Thyroid gland (tissue), 4 donors: ENCODE results near the gene GRIK5. TPM values are rescaled to one million over a fixed set of nuclear protein-coding genes. Genes with fewer than 3 reads are reported as not detected.

Experiments used
- DNase-seq, 2 donors: peaks; one replicate each; pipeline ENCODE4 v3.0.0-alpha.2; 2019
- H3K27ac ChIP-seq, 3 donors: fragments of 200-600 bp; sonication (generic); 1 replicate in 2 of 3; 2 replicates in 1 of 3; pipeline ENCODE4 v1.5.1; 2016 to 2019; ENCODE audit warnings: mild to moderate bottlenecking in 1 of 3, moderate library complexity in 1 of 3
- H3K27me3 ChIP-seq: fragments of 200-600 bp; sonication (generic); one replicate; pipeline ENCODE4 v1.5.1; 2019
- H3K36me3 ChIP-seq, 2 donors: fragments of 200-600 bp; sonication (generic); one replicate each; pipeline ENCODE4 v1.5.1; 2016 to 2019
- H3K4me1 ChIP-seq, 2 donors: fragments of 200-600 bp; sonication (generic); one replicate each; pipeline ENCODE4 v1.5.1; 2017 to 2019
- H3K4me3 ChIP-seq, 3 donors: fragments of 200-600 bp; sonication (generic); replicated peaks in 1 of 3; 1 replicate in 2 of 3; 2 replicates in 1 of 3; pipeline ENCODE4 v1.5.1; 2016; ENCODE audit warnings: mild to moderate bottlenecking in 1 of 3
- H3K9me3 ChIP-seq: fragments of 200-600 bp; sonication (generic); one replicate; pipeline ENCODE4 v1.5.1; 2017
- POLR2A ChIP-seq, 2 donors: fragments of 450-650 bp; IDR thresholded peaks; one replicate each; pipeline ENCODE4 v1.6.1; 2017; ENCODE audit warnings: antibody characterized with exemption in 2 of 2, mild to moderate bottlenecking in 2 of 2, moderate library complexity in 1 of 2
- WGBS, 2 donors: methylation state at CpG; one replicate each; pipeline ENCODE4 v1.1.5; 2017; 5-methylcytosine and 5-hydroxymethylcytosine counted together
- intact Hi-C: fragments of 100-400 bp; cut with DNase I; formaldehyde crosslinking; loops from one replicate; pipeline ENCODE4 v1.15.1; 2023
- total RNA-seq, 4 donors: library from RNA; depleted of rRNA; stranded (reverse); fragments of >200 nt; gene quantifications; one replicate each; pipeline ENCODE4 v1.2.3, GENCODE V29; 2016
- TF ChIP-seq, protein P1 (sequence below), 6 experiments: fragments of 200-600 bp in 3 of 6; fragments of 450-650 bp in 3 of 6; sonication (generic) in 3 of 6; IDR thresholded peaks; one replicate each; pipeline ENCODE4 v1.5.1; 2016 to 2019; ENCODE audit warnings: antibody characterized with exemption in 6 of 6, mild to moderate bottlenecking in 2 of 6, inconsistent platforms in 1 of 6, moderate library complexity in 1 of 6

The GRIK5 gene
- total RNA-seq, 4 donors from 2014 or later = 12.0 to 24.2 (median 20.1) TPM

DNA sequence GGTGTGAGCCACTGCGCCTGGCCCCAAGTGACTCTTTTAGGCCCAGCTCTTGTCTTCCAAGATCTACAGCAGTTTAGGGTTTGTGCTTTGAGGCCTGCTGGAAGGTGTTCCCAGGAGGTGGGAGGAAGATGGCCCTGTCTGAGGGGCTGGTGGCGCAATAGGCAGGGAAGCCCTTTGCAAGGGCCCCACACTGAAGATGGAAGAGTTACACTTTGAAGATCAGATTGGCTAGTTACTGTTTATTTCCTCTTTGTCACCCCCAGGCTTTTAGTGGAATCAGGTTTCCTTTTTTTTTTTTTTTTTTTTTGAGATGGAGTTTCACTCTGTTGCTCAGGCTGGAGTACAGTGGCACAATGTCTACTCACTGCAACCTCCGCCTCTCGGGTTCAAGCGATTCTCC is 109.0 kb downstream of the GRIK5 start:
- Histone ChIP-seq H3K9me3 (no peaks in the 10 kb centered on the region), H3K36me3 (peaks cover 6 to 9% of the 10 kb centered on the region in 2 donors), H3K4me3 (no peak overlapping the region), H3K27ac (no peak overlapping the region), H3K27me3 (no peaks in the 10 kb centered on the region), H3K4me1 (peaks cover 6 to 13% of the 10 kb centered on the region in 2 donors)
- WGBS, 2 donors = 96 to 97% methylated on average over 5 of the region's 5 CpGs
- intact Hi-C loops = no loop called here
- TF ChIP-seq, protein P1, sequence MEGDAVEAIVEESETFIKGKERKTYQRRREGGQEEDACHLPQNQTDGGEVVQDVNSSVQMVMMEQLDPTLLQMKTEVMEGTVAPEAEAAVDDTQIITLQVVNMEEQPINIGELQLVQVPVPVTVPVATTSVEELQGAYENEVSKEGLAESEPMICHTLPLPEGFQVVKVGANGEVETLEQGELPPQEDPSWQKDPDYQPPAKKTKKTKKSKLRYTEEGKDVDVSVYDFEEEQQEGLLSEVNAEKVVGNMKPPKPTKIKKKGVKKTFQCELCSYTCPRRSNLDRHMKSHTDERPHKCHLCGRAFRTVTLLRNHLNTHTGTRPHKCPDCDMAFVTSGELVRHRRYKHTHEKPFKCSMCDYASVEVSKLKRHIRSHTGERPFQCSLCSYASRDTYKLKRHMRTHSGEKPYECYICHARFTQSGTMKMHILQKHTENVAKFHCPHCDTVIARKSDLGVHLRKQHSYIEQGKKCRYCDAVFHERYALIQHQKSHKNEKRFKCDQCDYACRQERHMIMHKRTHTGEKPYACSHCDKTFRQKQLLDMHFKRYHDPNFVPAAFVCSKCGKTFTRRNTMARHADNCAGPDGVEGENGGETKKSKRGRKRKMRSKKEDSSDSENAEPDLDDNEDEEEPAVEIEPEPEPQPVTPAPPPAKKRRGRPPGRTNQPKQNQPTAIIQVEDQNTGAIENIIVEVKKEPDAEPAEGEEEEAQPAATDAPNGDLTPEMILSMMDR (IDR thresholded peaks at IDR 0.05) = no peak
- DNase-seq = no peak

DNA sequence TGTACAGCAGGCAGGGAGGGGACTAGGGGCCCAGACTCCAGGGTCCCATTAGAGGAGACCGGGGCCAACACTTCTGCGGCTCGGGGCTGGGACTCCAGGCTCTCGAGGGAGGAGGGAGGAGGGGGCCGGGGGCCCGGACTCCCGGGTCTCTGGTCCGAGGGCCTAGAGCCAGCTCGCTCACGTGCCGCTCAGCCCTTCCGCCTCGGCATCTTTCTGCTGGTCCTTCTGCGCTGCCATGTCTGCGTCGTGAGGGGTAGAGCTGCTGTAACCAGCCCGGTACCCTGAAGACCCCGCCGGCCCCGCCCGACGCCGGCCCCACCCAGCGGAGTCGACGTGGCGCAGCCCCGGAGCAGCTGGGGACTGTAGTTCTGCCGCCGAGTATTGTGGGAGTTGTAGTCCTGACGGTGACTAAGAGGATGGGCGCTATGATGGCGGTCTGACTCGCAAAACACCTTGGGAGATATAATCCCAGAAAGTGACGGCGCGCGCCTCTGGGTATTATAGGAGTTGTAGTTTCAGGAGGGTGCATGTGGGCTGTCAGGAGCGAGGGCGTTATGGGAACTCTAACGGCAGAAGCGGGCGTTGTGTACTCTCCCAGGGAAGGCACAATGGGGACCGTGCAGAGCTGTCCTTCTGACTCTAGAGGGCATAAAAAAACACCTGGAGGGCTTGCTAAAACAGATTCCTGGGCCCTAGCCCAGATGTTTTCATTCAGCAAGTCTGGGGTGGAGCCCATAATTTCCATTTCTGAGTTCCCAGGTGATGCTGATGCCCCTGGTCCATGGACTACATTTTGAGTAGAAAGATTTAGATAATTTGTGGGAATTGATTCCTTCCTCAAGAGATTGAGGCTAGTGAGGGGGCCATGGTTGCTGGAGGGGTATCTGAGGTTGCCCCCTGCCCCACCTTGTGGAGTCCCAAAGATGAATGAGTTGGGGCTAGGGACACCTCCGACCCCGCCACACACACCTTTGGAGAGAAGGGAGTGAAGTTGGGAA is 110.7 kb downstream of the GRIK5 start, which contains the start of gene RABAC1:
Gene RABAC1, minus strand, starts transcription at position 266 of the 998 bp plus-strand sequence. Its CDS starts 29 bp downstream, at position 237.
- TF ChIP-seq POLR2A (IDR thresholded peaks at IDR 0.05) = peak in 1 of 2 donors; percentile 58
- TF ChIP-seq, protein P1 (IDR thresholded peaks at IDR 0.05) = peak in 1 of 6 experiments; percentile 25
- 7 to 11% methylated on average over 20 to 31 of the region's 46 CpGs for WGBS, 2 donors
- intact Hi-C loops = loop anchor here (5.0 kb wide), 1 partner anchor 97 kb away; the partner anchor contains the start of gene RPS19
- H3K36me3 ChIP-seq = peaks cover 6 to 10% of the 10 kb centered on the region in 2 donors
- DNase-seq = peak; percentile 82 to 86
- H3K27ac ChIP-seq = peak within 1 kb of the TSS; percentile 70 to 92 (median 89)
- H3K9me3 ChIP-seq = no peaks in the 10 kb centered on the region
- H3K27me3 ChIP-seq = no peaks in the 10 kb centered on the region
- peaks cover 6 to 13% of the 10 kb centered on the region in 2 donors for H3K4me1 ChIP-seq
- peak within 1 kb of the TSS; percentile 66 to 91 (median 87) for H3K4me3 ChIP-seq

DNA sequence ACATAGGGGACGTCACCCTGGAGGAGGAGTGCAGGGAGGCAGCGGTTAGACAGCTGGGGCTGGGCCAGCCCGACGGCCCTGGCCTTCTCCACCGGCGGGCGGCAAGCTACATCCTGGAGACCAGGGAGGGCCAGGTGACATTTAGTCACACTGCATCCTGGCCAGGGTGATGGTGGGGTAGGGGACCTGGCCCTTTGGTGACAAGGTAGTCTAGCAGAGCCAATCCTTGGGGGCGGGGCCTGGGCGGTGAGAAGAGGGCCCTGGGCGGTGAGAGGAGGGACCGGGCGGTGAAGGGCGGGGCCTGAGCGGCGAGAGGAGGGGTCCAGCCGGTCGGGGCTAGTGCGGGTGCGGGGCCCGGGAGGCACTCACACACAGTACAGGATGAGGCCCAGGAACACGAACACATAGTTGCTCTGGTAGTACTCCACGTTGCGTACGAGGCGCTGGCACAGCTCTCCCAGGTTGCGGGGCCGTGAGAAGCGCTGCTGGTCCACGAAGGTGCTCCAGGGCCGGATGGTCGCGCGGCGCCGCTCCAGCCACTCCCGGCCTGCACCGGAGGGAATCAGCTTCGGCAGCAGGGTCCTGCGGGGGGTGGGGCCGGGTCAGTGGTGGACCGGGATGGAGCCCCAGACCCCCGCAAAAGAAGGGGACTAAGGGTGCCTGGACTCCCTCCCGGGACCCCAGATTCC is 111.5 kb downstream of the GRIK5 start:
- Histone ChIP-seq H3K9me3 (no peaks in the 10 kb centered on the region), H3K27ac (peak overlapping the region; percentile 70 to 92 (median 89)), H3K4me3 (peak overlapping the region; percentile 66 to 91 (median 87)), H3K4me1 (peaks cover 6 to 13% of the 10 kb centered on the region in 2 donors), H3K27me3 (no peaks in the 10 kb centered on the region), H3K36me3 (peaks cover 6 to 10% of the 10 kb centered on the region in 2 donors)
- WGBS, 2 donors = 2 to 3% methylated on average over 16 to 25 of the region's 43 CpGs
- peak in 1 of 2 donors; percentile 63 for TF ChIP-seq POLR2A (IDR thresholded peaks at IDR 0.05)
- TF ChIP-seq, protein P1 (IDR thresholded peaks at IDR 0.05) = no peak
- intact Hi-C loops = loop anchor here (5.0 kb wide), 1 partner anchor 96 kb away; the partner anchor contains the start of gene RPS19
- peak; percentile 89 to 91 for DNase-seq

DNA sequence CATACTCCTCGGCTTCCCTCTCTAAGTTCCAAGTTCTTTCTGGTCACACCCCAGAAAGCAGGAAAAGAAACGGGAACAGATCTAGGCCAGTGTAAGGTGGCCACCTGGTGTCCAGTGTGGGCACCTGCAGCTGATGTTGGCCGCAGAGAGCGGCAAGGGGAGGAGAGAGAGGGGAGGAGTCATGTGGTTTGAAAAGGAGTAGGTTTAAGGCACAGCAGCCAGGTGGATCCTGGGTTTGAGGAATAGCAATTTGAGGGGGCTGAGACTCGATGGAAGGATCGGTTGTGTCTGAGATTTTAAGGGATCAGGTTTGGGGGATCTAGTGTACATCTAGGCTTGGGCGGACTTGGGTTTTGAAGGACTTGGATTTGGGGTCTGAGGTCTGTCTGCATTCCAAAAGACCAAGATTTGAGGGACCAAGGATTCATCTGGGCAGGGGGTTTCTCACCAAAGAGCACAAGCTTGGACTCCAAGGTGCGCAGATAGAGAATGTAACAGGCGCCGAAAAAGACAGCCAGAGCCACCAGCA is 112.1 kb downstream of the GRIK5 start:
- Histone ChIP-seq H3K27ac (peak overlapping the region; percentile 41 to 92 (median 89)), H3K4me1 (peaks cover 6 to 13% of the 10 kb centered on the region in 2 donors), H3K36me3 (peaks cover 6 to 10% of the 10 kb centered on the region in 2 donors), H3K9me3 (no peaks in the 10 kb centered on the region), H3K27me3 (no peaks in the 10 kb centered on the region), H3K4me3 (peak overlapping the region in 2 of 3 donors; percentile 87 to 91)
- WGBS, 2 donors = 6 to 13% methylated on average over 10 of the region's 10 CpGs
- peak; percentile 81 to 88 for DNase-seq
- TF ChIP-seq POLR2A (IDR thresholded peaks at IDR 0.05) = no peak
- TF ChIP-seq, protein P1 (IDR thresholded peaks at IDR 0.05) = peak; percentile 74 to 96 (median 91)
- intact Hi-C loops = loop anchor here (5.0 kb wide), 1 partner anchor 96 kb away; the partner anchor contains the start of gene RPS19
